Natural killer cell (primary cell): ENCODE results near the gene FKBP1A. TPM values are rescaled to one million over a fixed set of nuclear protein-coding genes. Genes with fewer than 3 reads are reported as not detected.

ENCODE experiments used
- ATAC-seq, 3 donors: fragments of 150-1000 bp in 2 of 3; fragments of 200-7000 bp in 1 of 3; cut with Tn5 transposase; 1 replicate in 1 of 3; 2 replicates in 2 of 3; pipeline ENCODE4 v1.10.0; 2021; ENCODE audit warnings: mild to moderate bottlenecking in 2 of 3, moderate library complexity in 2 of 3
- DNase-seq, 2 donors: peaks; one replicate each; pipeline versions ENCODE4 v3.0.0 to v3.0.0-alpha.2; 2013 to 2021; ENCODE audit warnings: mixed read lengths in 1 of 2
- H3K27ac ChIP-seq: one replicate; pipeline ENCODE4 v1.5.1; 2013; ENCODE audit warnings: mild to moderate bottlenecking, low read length
- H3K27me3 ChIP-seq: one replicate; pipeline ENCODE4 v1.6.1; 2013; ENCODE audit warnings: low read length; ENCODE audit not compliant: control insufficient read depth, insufficient read depth
- H3K36me3 ChIP-seq: one replicate; pipeline ENCODE4 v1.6.1; 2013; ENCODE audit warnings: low read length; ENCODE audit not compliant: control insufficient read depth, insufficient read depth
- H3K4me1 ChIP-seq: one replicate; pipeline ENCODE4 v1.6.1; 2013; ENCODE audit warnings: low read length; ENCODE audit not compliant: control insufficient read depth, insufficient read depth
- H3K4me3 ChIP-seq: one replicate; pipeline ENCODE4 v1.5.1; 2013; ENCODE audit warnings: low read length
- H3K9me3 ChIP-seq: one replicate; pipeline ENCODE4 v1.6.1; 2013; ENCODE audit warnings: low read length; ENCODE audit not compliant: control insufficient read depth, insufficient read depth
- H3K27ac Mint-ChIP-seq, 2 donors: one replicate each; pipeline ENCODE4 v1.8.0; 2022; ENCODE audit warnings: mild to moderate bottlenecking in 2 of 2, mixed read lengths in 2 of 2, moderate library complexity in 1 of 2
- H3K27me3 Mint-ChIP-seq, 2 donors: one replicate each; pipeline ENCODE4 v1.8.0; 2022; ENCODE audit warnings: low read depth in 2 of 2, mixed read lengths in 2 of 2
- H3K36me3 Mint-ChIP-seq: one replicate; pipeline ENCODE4 v1.8.0; 2022; ENCODE audit warnings: mixed read lengths
- H3K4me1 Mint-ChIP-seq, 2 donors: one replicate each; pipeline ENCODE4 v1.8.0; 2022; ENCODE audit warnings: mixed read lengths in 2 of 2
- H3K4me3 Mint-ChIP-seq: one replicate; pipeline ENCODE4 v1.8.0; 2022; ENCODE audit warnings: mild to moderate bottlenecking, moderate library complexity, mixed read lengths
- H3K9me3 Mint-ChIP-seq, 2 donors: one replicate each; pipeline ENCODE4 v1.8.0; 2022; ENCODE audit warnings: mixed read lengths in 2 of 2
- CTCF ChIP-seq: fragments of 200-600 bp; IDR thresholded peaks from one replicate; pipeline ENCODE4 v1.8.0; 2022; ENCODE audit warnings: antibody characterized with exemption
- WGBS: methylation state at CpG from one replicate; pipeline ENCODE4 v1.1.7; 2013; ENCODE audit warnings: missing lambda C conversion rate; ENCODE audit not compliant: insufficient coverage; 5-methylcytosine and 5-hydroxymethylcytosine counted together
- intact Hi-C: fragments of 100-400 bp; cut with micrococcal nuclease; formaldehyde crosslinking; loops from one replicate; pipeline ENCODE4 v1.14.2; 2022
- total RNA-seq, 4 donors: library from RNA; stranded (reverse); fragments of 120-200 nt in 1 of 4; gene quantifications; one replicate each; pipeline versions ENCODE4 v1.2.3 to v1.2.4, GENCODE V29; 2013 to 2022

Gene FKBP1A
- total RNA-seq, 3 donors from 2014 or later (not counting 1 experiment from before 2014, with no cell fraction given): 74.6 to 76.4 (median 75.4) TPM

DNA sequence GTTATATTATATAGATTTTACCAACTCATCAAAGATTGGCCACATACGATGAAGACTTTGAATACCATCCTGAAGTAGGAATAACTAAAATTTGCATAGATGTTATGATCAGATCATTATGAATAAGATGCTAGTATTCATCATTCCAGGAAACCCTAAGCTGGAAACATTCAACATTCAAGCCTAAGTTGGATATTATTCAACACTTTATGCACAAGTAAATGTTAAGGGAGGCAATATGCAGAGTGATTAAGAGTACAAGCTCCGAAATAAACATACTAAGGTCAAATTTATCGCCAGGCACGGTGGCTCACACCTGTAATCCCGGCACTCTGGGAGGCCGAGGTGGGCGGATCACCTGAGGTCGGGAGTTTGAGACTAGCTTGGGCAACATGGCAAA is 43.4 kb upstream of the FKBP1A start:
- H3K4me1 Mint-ChIP-seq: peaks cover 13 to 25% of the 10 kb centered on the region in 2 donors
- peaks cover 5% of the 10 kb centered on the region for H3K36me3 Mint-ChIP-seq
- Histone ChIP-seq H3K9me3 (no peaks in the 10 kb centered on the region), H3K36me3 (no peaks in the 10 kb centered on the region), H3K27me3 (peaks cover 22% of the 10 kb centered on the region), H3K27ac (no peak overlapping the region), H3K4me3 (no peak overlapping the region), H3K4me1 (peaks cover 15% of the 10 kb centered on the region)
- H3K27me3 Mint-ChIP-seq: peaks cover 22 to 37% of the 10 kb centered on the region in 2 donors
- DNase-seq: no peak
- no peak for TF ChIP-seq CTCF
- intact Hi-C loops: loop anchor here (2.0 kb wide), 1 partner anchor 43 kb away; the partner anchor contains the start of gene FKBP1A
- no peaks in the 10 kb centered on the region for H3K9me3 Mint-ChIP-seq
- ATAC-seq: no peak
- no peak overlapping the region for H3K4me3 Mint-ChIP-seq
- H3K27ac Mint-ChIP-seq: no peak overlapping the region
- 93% methylated on average over 7 of the region's 8 CpGs for WGBS

GRCh38 chr20:1435337-1435699 is 42.5 kb upstream of the FKBP1A start:
- H3K4me3 Mint-ChIP-seq: no peak overlapping the region

DNA sequence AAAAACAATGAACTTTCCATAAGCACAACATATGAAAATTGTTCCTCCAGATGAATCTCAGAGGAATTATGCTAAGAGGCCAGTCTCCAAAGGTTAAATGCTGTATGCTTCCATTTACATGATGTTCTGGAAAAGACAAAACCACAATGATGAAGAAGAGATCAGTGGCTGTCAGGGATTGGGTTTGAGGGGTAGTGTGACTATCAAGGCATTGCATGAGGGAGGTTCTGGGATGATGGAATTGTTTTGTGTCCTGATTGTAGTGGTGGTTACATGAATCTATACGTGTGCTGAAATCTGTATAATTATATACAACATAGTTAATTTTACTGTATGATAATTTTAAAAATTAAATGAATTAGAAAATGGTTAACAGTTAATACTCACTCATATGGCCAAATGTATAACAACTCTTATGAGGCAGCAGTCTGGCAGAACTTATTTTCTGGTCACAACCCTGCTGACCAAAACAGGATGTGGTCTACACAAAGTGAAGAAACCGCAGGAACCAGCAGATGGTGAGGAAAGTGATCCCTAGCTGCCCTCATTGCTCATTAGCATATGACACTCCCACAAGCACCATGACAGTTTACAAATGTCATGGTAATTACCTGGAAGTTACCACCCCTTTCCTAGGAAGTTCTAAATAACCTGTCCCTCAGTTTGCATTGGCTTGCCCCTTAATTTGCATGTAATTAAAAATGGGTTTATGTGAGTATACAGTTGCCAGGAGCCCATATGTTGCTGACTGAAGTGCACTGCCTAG is 41.9 kb upstream of the FKBP1A start:
- Mint-ChIP-seq H3K4me3 (peak overlapping the region; percentile 21), H3K27ac (peak overlapping the region; percentile 45 to 62), H3K27me3 (peaks cover 31 to 52% of the 10 kb centered on the region in 2 donors), H3K36me3 (peaks cover 5% of the 10 kb centered on the region), H3K9me3 (no peaks in the 10 kb centered on the region), H3K4me1 (peaks cover 13 to 17% of the 10 kb centered on the region in 2 donors)
- H3K9me3 ChIP-seq: no peaks in the 10 kb centered on the region
- WGBS: 0% methylated on average over 1 of the region's 2 CpGs
- H3K36me3 ChIP-seq: no peaks in the 10 kb centered on the region
- peaks cover 28% of the 10 kb centered on the region for H3K27me3 ChIP-seq
- H3K4me1 ChIP-seq: peaks cover 15% of the 10 kb centered on the region
- ATAC-seq (peak; percentile 75 to 90 (median 85)), DNase-seq (peak; percentile 58 to 83)
- no peak for TF ChIP-seq CTCF
- no peak overlapping the region for H3K27ac ChIP-seq
- H3K4me3 ChIP-seq: no peak overlapping the region
- intact Hi-C loops: loop anchor here (2.0 kb wide), 1 partner anchor 32 kb away; the partner anchor contains the start of gene NSFL1C

More at GRCh38 chr20:1435337-1435699, 42.5 kb upstream of the FKBP1A start:
- Histone ChIP-seq H3K4me3 (no peak overlapping the region), H3K4me1 (peaks cover 15% of the 10 kb centered on the region), H3K36me3 (no peaks in the 10 kb centered on the region), H3K27me3 (peaks cover 25% of the 10 kb centered on the region), H3K27ac (no peak overlapping the region), H3K9me3 (no peaks in the 10 kb centered on the region)
- H3K4me1 Mint-ChIP-seq: peaks cover 13 to 20% of the 10 kb centered on the region in 2 donors
- no peak for DNase-seq
- no peak for TF ChIP-seq CTCF
- H3K27me3 Mint-ChIP-seq: peaks cover 26 to 46% of the 10 kb centered on the region in 2 donors
- peak overlapping the region; percentile 45 to 62 for H3K27ac Mint-ChIP-seq
- intact Hi-C loops: loop anchor here (2.0 kb wide), 1 partner anchor 31 kb away; the partner anchor contains the start of gene NSFL1C
- no peak for ATAC-seq
- H3K9me3 Mint-ChIP-seq: no peaks in the 10 kb centered on the region
- H3K36me3 Mint-ChIP-seq: peaks cover 5% of the 10 kb centered on the region
